D721Med (cell line): ENCODE data around the gene SAMD13.

Source experiments
- DNase-seq: peaks from one replicate; pipeline ENCODE4 v3.0.0; 2011; ENCODE audit warnings: low spot score; ENCODE audit not compliant: insufficient read length
- FAIRE-seq: peaks from 2 replicates; lab custom pipeline; 2011; peaks lifted over from hg19 to GRCh38; lab: Jason Lieb, UNC
- TF ChIP-seq, protein P1 (sequence below): IDR thresholded peaks from 2 replicates; pipeline ENCODE4 v1.5.1; 2012; ENCODE audit warnings: mild to moderate bottlenecking, control low read depth; ENCODE audit not compliant: insufficient read depth; ENCODE audit errors: missing control alignments

Gene SAMD13

DNA sequence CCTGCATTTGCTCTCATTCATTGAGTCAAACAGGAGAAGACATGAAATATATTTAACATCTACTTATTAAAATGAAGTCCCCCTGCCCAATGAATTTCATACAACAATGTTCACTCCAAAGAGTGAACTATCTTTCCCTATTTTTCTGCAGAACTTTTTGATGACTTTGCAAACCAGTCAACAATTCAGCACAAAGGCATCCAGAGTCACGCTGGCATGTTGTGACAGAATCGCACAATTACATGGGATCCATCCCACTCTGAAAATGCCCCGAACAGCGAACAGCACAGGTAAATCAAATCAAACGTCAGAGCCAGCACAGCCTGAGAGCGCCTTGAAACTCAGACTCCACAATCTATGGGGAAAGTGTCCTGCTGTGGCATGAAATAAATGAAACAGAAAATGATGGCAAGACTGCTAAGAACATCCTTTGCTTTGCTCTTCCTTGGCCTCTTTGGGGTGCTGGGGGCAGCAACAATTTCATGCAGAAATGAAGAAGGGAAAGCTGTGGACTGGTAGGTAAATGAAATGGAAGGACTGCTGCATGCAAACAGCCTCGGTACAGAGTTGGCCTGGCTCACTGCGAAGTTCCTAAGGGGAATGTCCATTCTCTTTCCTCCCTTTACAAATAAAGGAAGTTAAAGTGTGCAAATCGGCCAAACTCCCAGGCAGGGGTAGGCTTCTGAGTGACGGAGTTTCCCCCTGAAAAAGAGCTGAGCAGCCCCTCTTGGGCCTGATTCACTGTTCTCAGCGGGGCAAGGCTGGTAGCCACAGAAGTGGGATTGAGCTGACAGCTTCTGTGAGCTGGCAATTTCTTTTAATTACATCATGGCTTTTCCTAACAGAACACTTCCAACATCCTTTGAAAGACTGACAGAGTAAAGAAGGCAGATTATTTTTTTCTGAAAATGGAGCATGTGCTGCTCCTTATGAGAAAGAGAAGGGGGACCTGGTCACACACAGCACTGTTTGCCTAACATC, 97.0 kb downstream of the SAMD13 start, which contains the start of gene DNASE2B:
DNASE2B (plus strand) TSS at position 310 of the 981 bp plus-strand sequence; CDS start at position 391, 81 bp downstream.
- DNase-seq, result no peak
- TF ChIP-seq, protein P1, sequence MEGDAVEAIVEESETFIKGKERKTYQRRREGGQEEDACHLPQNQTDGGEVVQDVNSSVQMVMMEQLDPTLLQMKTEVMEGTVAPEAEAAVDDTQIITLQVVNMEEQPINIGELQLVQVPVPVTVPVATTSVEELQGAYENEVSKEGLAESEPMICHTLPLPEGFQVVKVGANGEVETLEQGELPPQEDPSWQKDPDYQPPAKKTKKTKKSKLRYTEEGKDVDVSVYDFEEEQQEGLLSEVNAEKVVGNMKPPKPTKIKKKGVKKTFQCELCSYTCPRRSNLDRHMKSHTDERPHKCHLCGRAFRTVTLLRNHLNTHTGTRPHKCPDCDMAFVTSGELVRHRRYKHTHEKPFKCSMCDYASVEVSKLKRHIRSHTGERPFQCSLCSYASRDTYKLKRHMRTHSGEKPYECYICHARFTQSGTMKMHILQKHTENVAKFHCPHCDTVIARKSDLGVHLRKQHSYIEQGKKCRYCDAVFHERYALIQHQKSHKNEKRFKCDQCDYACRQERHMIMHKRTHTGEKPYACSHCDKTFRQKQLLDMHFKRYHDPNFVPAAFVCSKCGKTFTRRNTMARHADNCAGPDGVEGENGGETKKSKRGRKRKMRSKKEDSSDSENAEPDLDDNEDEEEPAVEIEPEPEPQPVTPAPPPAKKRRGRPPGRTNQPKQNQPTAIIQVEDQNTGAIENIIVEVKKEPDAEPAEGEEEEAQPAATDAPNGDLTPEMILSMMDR, result no peak
- no peak for FAIRE-seq
